Measurements from ENCODE around the gene ZGPAT. TPM values are rescaled to one million over a fixed set of nuclear protein-coding genes. Genes with fewer than 3 reads are reported as not detected.
"Not testable (repeated sequence)": the region's sequence is repeated elsewhere in the genome, so short reads cannot be mapped to it uniquely, and the experiment has no call there.

ZGPAT gene
- polyA plus RNA-seq, 1 donor: 20.1 TPM

DNA sequence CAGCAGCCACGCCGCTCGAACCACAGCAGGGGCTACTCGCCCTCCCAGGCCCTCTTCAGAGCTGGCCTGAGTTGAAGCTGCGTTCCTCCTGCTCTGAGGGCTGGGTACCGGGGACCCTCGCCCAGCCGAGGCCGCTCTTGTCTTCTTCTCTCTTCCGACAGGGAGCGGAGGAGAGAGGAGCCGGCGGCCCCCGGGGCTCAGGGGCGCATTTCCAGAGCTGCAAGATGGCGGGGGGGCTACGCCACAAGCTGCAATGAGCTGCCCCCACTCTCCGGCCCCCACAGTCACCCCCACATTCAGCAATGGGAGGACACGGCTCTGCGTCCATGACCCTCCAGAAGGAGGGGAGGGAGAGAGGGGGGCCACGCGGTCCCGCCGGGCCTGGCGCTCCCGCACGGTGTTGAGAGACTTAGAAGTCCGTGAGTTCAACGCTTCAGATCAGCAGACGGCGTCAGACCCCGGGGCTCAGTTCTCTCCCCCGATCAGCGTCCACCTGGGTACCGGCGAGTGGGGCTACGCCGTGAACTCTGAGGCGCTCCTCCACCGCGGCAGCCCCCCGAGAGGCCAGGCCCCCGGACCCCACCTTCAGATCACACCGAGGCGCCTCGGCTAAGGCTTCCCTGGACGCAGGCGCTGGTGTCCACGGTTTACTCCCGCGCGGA is 63.3 kb downstream of the ZGPAT start:
- Histone ChIP-seq H3K4me1 (ENCODE audit: control insufficient read depth, insufficient read depth, low read length) (peaks cover 9% of the 10 kb centered on the region), H3K27ac (ENCODE audit: low read length) (no peak overlapping the region), H3K4me3 (ENCODE audit: low read length) (no peak overlapping the region), H3K36me3 (ENCODE audit: control insufficient read depth, insufficient read depth, low read length) (no peaks in the 10 kb centered on the region), H3K27me3 (ENCODE audit: control insufficient read depth, insufficient read depth, low read length) (peaks cover 20% of the 10 kb centered on the region), H3K9me3 (ENCODE audit: control insufficient read depth, low read depth, low read length) (peaks cover 10% of the 10 kb centered on the region)
- no peak for DNase-seq
- WGBS (ENCODE audit: insufficient coverage, low lambda C conversion rate): no CpG with 5 or more reads among the region's 52 CpGs

DNA sequence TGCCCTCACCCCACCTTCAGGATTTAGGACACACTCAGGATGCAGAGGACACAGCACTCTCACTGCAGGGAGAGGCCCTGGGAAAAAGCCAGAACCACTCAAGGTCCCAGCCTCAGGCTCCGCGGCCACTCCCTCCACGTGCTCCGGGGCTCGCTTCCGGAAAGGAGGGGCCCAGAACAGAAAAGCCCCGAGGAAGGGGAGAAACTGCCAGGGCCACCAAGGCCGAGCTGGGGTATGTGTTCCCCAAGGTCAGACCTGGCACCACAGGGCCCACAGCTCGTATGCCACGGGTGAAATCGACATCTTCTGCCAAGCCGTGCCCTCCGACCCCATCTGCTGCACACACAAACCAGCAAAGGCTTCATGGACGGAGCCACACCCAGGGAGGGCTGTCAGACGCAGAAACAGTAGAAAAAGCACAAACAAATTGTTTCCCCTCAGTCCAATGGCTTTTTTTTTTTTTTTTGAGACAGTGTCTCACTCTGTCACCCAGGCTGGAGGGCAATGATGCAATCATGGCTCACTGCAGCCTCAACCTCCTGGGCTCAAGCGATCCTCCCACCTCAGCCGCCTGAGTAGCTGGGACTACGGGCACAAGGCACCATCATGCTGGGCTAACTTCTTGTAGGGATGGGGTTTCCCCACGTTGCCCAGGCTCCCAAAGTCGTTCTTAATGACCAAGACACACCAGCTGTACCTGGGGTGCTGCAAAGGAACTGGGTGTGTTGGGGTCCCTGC is 65.1 kb downstream of the ZGPAT start:
- no peak overlapping the region for H3K4me3 ChIP-seq (ENCODE audit: low read length)
- no peak for DNase-seq
- no peaks in the 10 kb centered on the region for H3K36me3 ChIP-seq (ENCODE audit: control insufficient read depth, insufficient read depth, low read length)
- H3K4me1 ChIP-seq (ENCODE audit: control insufficient read depth, insufficient read depth, low read length): peaks cover 9% of the 10 kb centered on the region
- peaks cover 20% of the 10 kb centered on the region for H3K27me3 ChIP-seq (ENCODE audit: control insufficient read depth, insufficient read depth, low read length)
- no CpG with 5 or more reads among the region's 20 CpGs for WGBS (ENCODE audit: insufficient coverage, low lambda C conversion rate)
- H3K27ac ChIP-seq (ENCODE audit: low read length): no peak overlapping the region
- H3K9me3 ChIP-seq (ENCODE audit: control insufficient read depth, low read depth, low read length): peaks cover 10% of the 10 kb centered on the region

DNA sequence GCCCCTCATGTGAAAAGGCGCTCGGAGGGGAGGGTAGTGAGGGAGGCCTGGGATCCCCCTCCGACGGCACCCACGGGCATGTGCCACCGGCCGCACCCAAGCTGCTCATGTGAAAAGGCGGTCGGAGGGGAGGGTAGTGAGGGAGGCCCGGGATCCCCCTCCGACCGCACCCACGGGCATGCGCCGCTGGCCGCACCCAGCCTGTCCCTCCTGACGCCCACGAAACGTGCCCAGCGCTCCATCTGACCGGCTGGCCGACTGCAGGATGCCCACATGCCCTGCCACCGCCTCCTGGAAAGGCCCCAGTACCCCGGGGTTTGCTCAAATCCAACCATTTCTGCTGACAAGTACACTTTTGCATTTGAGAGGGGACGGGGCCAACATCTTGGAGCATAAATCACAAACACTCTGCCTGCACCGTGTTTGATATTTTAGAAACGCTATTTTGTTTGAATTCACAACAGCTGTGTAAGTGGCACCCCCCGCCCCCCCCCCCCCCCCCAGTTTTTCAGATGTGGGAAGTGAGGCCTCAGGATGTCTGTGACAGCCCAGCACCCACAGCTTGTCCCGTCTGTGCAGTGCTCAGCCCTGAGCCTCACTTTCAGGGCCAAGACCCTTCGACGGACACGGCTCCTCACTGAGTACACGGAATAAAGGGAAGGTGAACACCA is 65.9 kb downstream of the ZGPAT start:
- Histone ChIP-seq H3K4me3 (ENCODE audit: low read length) (no peak overlapping the region), H3K4me1 (ENCODE audit: control insufficient read depth, insufficient read depth, low read length) (peaks cover 9% of the 10 kb centered on the region), H3K36me3 (ENCODE audit: control insufficient read depth, insufficient read depth, low read length) (no peaks in the 10 kb centered on the region), H3K27me3 (ENCODE audit: control insufficient read depth, insufficient read depth, low read length) (peaks cover 20% of the 10 kb centered on the region), H3K27ac (ENCODE audit: low read length) (no peak overlapping the region), H3K9me3 (ENCODE audit: control insufficient read depth, low read depth, low read length) (peaks cover 10% of the 10 kb centered on the region)
- WGBS (ENCODE audit: insufficient coverage, low lambda C conversion rate): no CpG with 5 or more reads among the region's 33 CpGs
- no peak for DNase-seq

DNA sequence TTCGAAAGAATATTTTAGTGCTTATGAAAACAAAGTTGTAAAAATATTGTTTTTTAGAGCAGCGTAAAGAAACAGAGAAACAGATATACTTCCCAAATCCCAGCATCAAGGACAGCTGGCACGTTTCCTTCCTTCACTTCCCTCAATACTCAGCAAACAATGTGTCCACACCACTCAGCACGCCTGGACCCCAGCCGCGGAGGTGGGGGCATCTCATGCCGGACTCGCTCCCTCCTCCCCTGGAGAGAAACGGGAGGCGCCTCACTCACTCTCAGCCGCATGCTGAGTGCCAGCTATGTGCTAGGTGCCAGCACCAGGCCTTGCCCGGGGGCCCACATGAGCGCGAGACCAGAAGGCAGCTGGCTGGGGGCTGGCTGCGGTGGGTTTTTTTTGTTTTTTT is 66.5 kb downstream of the ZGPAT start:
- Histone ChIP-seq H3K36me3 (ENCODE audit: control insufficient read depth, insufficient read depth, low read length) (no peaks in the 10 kb centered on the region), H3K27me3 (ENCODE audit: control insufficient read depth, insufficient read depth, low read length) (peaks cover 20% of the 10 kb centered on the region), H3K4me3 (ENCODE audit: low read length) (no peak overlapping the region), H3K4me1 (ENCODE audit: control insufficient read depth, insufficient read depth, low read length) (peaks cover 9% of the 10 kb centered on the region), H3K27ac (ENCODE audit: low read length) (no peak overlapping the region), H3K9me3 (ENCODE audit: control insufficient read depth, low read depth, low read length) (peaks cover 10% of the 10 kb centered on the region)
- no peak for DNase-seq
- 100% methylated on average over 1 of the region's 15 CpGs for WGBS (ENCODE audit: insufficient coverage, low lambda C conversion rate)

DNA sequence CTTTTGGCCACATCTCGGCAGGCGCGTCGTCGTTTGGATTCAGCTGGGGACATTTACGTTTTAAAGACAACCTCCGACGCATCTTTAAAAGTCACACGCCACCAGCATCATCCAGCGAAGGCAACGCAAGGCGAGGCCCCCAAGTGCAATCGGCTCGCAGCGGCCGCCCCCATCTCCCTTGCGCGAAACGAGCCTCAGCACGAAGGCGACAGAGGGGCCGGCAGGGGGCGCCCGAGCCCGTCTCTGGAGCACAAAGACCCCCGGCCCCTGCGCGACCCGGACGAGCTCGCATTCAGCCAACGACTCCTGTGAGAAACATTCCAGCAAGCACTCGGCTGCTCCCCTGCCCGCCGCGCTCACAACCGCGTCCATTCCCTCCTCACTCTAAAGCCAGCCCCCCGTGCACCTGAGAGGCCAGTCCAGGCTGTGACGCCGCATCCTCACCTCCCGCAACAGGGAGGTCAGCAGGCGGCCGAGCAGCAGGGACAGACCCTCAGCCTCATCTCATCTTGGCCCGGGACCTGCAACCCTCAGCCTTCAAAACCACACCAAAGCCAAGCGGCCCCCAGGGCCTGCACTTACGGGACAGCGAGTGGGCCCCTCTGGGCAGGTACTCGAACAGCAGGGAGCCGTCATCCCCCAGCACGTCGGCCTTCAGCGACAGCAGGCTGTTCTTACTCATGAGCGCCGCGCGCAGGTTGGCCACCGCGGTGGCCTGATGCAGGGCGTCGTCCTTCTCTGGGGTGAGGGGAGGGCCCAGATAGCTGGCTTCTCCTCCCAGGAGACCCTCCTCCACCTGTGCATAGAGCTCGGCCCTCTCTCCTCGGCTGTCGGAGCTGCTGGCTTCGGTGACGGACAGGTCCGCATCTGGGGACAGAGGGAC is 67.5 kb downstream of the ZGPAT start:
- WGBS (ENCODE audit: insufficient coverage, low lambda C conversion rate): no CpG with 5 or more reads among the region's 67 CpGs
- H3K4me1 ChIP-seq (ENCODE audit: control insufficient read depth, insufficient read depth, low read length): peaks cover 9% of the 10 kb centered on the region
- H3K9me3 ChIP-seq (ENCODE audit: control insufficient read depth, low read depth, low read length): peaks cover 10% of the 10 kb centered on the region
- no peak overlapping the region for H3K27ac ChIP-seq (ENCODE audit: low read length)
- DNase-seq: peak; percentile 22 to 38
- H3K4me3 ChIP-seq (ENCODE audit: low read length): no peak overlapping the region
- H3K27me3 ChIP-seq (ENCODE audit: control insufficient read depth, insufficient read depth, low read length): peaks cover 20% of the 10 kb centered on the region
- H3K36me3 ChIP-seq (ENCODE audit: control insufficient read depth, insufficient read depth, low read length): no peaks in the 10 kb centered on the region

DNA sequence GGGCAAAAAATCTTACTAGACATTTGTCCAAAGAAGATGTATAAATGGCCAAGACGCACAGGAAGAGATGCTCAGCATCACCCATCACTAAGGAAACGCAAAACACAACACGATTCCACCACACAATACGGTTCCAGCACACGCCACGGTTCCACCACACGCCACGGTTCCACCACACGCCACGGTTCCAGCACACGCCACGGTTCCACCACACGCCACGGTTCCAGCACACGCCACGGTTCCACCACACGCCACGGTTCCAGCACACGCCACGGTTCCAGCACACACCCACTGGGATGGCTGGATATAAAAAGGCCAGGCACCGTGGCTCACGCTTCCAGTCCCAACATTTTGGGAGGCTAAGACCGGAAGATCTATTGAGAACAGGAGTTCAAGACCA is 69.0 kb downstream of the ZGPAT start:
- DNase-seq; H3K4me3 ChIP-seq (ENCODE audit: low read length); H3K27ac ChIP-seq (ENCODE audit: low read length); H3K36me3 ChIP-seq (ENCODE audit: control insufficient read depth, insufficient read depth, low read length); H3K9me3 ChIP-seq (ENCODE audit: control insufficient read depth, low read depth, low read length); H3K4me1 ChIP-seq (ENCODE audit: control insufficient read depth, insufficient read depth, low read length): not testable (repeated sequence)
- no CpG with 5 or more reads among the region's 23 CpGs for WGBS (ENCODE audit: insufficient coverage, low lambda C conversion rate)
- H3K27me3 ChIP-seq (ENCODE audit: control insufficient read depth, insufficient read depth, low read length): peaks cover 20% of the 10 kb centered on the region

DNA sequence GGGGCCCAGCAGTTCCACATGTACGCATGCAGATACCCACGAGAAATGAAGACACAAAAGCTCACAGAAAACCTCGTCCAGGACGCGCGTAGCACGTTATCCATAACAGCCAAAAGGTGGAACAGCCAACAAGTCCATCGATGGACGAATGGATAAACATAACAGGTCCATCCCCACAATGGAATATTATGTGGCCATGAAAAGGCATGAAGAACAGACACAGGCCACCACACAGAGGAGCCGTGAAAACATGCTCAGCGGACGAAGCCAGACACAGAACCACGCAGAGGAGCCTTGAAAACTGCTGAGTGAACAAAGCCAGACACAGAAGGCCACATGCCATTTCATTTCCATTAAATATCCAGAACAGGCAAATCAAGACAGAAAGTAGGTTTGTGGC is 69.8 kb downstream of the ZGPAT start:
- H3K27me3 ChIP-seq (ENCODE audit: control insufficient read depth, insufficient read depth, low read length): peaks cover 20% of the 10 kb centered on the region
- WGBS (ENCODE audit: insufficient coverage, low lambda C conversion rate): no CpG with 5 or more reads among the region's 13 CpGs
- H3K36me3 ChIP-seq (ENCODE audit: control insufficient read depth, insufficient read depth, low read length): no peaks in the 10 kb centered on the region
- H3K4me1 ChIP-seq (ENCODE audit: control insufficient read depth, insufficient read depth, low read length): peaks cover 9% of the 10 kb centered on the region
- DNase-seq: no peak
- H3K4me3 ChIP-seq (ENCODE audit: low read length): no peak overlapping the region
- H3K9me3 ChIP-seq (ENCODE audit: control insufficient read depth, low read depth, low read length): peaks cover 7% of the 10 kb centered on the region
- no peak overlapping the region for H3K27ac ChIP-seq (ENCODE audit: low read length)

DNA sequence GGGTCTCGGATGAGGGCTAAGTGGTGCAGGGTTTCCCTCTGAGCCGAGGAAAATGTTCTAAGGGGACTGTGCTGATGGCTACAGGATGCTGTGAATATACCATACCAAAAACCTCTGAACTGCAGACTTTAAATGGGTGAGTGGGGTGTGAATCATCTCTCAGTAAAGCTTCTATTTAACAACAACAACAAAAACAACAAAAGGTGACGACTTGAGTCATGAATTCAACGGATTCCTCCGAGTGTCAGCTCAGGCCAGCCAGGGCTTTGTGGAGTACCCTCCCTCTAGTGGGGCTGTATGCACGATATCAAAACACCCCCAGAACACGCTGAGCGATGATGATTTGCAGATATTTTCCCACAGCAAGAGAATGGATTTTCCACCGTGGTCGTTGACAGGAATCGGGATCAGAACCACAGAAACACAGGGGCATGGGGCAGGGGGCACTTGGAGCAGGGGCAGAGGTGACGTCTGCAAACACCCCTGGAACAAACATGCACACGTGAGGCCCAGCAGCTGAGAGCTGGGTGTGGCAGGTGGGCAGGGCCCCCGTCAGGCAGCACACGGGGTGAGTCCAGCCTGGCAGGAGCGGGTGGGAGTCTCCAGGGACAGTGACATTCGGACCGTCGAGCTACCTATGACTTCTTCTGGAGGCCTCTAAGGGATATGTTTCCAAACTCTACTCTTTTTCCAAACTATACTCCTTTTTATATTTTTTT is 70.4 kb downstream of the ZGPAT start:
- no CpG with 5 or more reads among the region's 19 CpGs for WGBS (ENCODE audit: insufficient coverage, low lambda C conversion rate)
- Histone ChIP-seq H3K27me3 (ENCODE audit: control insufficient read depth, insufficient read depth, low read length) (peaks cover 20% of the 10 kb centered on the region), H3K4me3 (ENCODE audit: low read length) (no peak overlapping the region), H3K27ac (ENCODE audit: low read length) (no peak overlapping the region), H3K9me3 (ENCODE audit: control insufficient read depth, low read depth, low read length) (peaks cover 7% of the 10 kb centered on the region), H3K36me3 (ENCODE audit: control insufficient read depth, insufficient read depth, low read length) (no peaks in the 10 kb centered on the region), H3K4me1 (ENCODE audit: control insufficient read depth, insufficient read depth, low read length) (peaks cover 9% of the 10 kb centered on the region)
- no peak for DNase-seq

DNA sequence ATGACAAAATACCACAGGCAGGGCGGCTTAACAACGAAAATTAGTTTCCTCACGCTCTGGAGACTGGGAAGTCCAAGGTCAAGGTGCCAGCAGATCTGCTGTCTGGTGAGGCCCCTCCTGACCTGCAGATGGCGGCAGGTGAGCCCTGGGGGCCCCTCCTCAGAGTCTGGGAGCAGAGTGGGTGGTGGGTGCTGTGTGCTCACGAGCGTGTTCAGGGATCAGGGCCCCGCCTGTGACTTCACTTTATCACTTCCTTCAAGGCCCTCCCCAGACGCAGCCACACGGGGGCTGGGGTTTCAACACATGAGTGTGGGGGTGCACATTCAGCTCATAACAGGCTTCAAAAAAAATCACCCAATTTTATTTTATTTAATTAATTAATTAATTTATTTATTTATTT is 71.0 kb downstream of the ZGPAT start:
- H3K9me3 ChIP-seq (ENCODE audit: control insufficient read depth, low read depth, low read length): peaks cover 3% of the 10 kb centered on the region
- DNase-seq: no peak
- H3K36me3 ChIP-seq (ENCODE audit: control insufficient read depth, insufficient read depth, low read length): no peaks in the 10 kb centered on the region
- no peak overlapping the region for H3K4me3 ChIP-seq (ENCODE audit: low read length)
- H3K27ac ChIP-seq (ENCODE audit: low read length): no peak overlapping the region
- H3K4me1 ChIP-seq (ENCODE audit: control insufficient read depth, insufficient read depth, low read length): peaks cover 9% of the 10 kb centered on the region
- H3K27me3 ChIP-seq (ENCODE audit: control insufficient read depth, insufficient read depth, low read length): peaks cover 18% of the 10 kb centered on the region
- no CpG with 5 or more reads among the region's 9 CpGs for WGBS (ENCODE audit: insufficient coverage, low lambda C conversion rate)
